OCI-LY7 (cell line): ENCODE results near the gene DOK7.

Experiments used
- EZH2phosphoT487 ChIP-seq: fragments of 200-600 bp; sonication (generic); IDR thresholded peaks from 2 replicates; pipeline ENCODE4 v1.6.1; 2018; ENCODE audit warnings: low read depth, borderline replicate concordance, mild to moderate bottlenecking, mixed run types, antibody characterized with exemption, low read length, moderate library complexity, mixed read lengths
- TF ChIP-seq, protein P1 (sequence below): fragments of 200-600 bp; sonication (generic); conservative IDR thresholded peaks from 2 replicates; pipeline ENCODE4 v1.5.1; 2014; ENCODE audit warnings: mild to moderate bottlenecking, antibody characterized with exemption, low read length, moderate library complexity, mixed read lengths

- TF ChIP-seq, protein P1, sequence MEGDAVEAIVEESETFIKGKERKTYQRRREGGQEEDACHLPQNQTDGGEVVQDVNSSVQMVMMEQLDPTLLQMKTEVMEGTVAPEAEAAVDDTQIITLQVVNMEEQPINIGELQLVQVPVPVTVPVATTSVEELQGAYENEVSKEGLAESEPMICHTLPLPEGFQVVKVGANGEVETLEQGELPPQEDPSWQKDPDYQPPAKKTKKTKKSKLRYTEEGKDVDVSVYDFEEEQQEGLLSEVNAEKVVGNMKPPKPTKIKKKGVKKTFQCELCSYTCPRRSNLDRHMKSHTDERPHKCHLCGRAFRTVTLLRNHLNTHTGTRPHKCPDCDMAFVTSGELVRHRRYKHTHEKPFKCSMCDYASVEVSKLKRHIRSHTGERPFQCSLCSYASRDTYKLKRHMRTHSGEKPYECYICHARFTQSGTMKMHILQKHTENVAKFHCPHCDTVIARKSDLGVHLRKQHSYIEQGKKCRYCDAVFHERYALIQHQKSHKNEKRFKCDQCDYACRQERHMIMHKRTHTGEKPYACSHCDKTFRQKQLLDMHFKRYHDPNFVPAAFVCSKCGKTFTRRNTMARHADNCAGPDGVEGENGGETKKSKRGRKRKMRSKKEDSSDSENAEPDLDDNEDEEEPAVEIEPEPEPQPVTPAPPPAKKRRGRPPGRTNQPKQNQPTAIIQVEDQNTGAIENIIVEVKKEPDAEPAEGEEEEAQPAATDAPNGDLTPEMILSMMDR = no peak
- no peak for TF ChIP-seq EZH2phosphoT487
Measured at GRCh38 chr4:3440979-3441500, 22.1 kb upstream of the DOK7 start.
